Upper lobe of left lung (tissue), 4 donors: Measurements from ENCODE around the gene MKI67.

Experiments
- EP300 ChIP-seq, 4 donors: sonication (generic); formaldehyde crosslinking; IDR thresholded peaks; one replicate each; pipeline ENCODE4 v1.5.1; 2017; ENCODE audit warnings: antibody characterized with exemption in 4 of 4, control low read depth in 2 of 4
- TF ChIP-seq, protein P1 (sequence below), 6 experiments: fragments of 450-650 bp in 4 of 6; fragments of 200-600 bp in 2 of 6; sonication (generic) in 2 of 6; IDR thresholded peaks; one replicate each; pipeline ENCODE4 v1.5.1; 2016 to 2019; ENCODE audit warnings: antibody characterized with exemption in 6 of 6

DNA sequence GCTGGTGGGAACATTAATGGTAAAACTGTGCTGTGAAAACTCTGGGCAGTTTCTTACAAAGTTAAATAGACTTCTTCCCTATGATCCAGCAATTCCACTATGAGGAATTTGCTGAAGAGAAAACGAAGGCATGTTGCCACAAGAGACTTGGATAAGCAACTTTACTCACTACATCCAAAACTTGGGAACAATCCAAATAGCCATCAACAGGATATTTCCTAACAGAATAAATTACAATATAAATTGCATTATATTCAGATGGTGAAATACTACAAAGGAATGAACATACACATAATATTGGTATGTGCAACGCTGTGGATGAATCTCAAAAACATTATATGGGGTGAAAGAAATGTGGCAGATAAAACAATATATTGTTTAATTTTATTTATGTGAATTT is 21.4 kb upstream of the MKI67 start:
- TF ChIP-seq, protein P1, sequence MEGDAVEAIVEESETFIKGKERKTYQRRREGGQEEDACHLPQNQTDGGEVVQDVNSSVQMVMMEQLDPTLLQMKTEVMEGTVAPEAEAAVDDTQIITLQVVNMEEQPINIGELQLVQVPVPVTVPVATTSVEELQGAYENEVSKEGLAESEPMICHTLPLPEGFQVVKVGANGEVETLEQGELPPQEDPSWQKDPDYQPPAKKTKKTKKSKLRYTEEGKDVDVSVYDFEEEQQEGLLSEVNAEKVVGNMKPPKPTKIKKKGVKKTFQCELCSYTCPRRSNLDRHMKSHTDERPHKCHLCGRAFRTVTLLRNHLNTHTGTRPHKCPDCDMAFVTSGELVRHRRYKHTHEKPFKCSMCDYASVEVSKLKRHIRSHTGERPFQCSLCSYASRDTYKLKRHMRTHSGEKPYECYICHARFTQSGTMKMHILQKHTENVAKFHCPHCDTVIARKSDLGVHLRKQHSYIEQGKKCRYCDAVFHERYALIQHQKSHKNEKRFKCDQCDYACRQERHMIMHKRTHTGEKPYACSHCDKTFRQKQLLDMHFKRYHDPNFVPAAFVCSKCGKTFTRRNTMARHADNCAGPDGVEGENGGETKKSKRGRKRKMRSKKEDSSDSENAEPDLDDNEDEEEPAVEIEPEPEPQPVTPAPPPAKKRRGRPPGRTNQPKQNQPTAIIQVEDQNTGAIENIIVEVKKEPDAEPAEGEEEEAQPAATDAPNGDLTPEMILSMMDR (IDR thresholded peaks at IDR 0.05), result no peak
- TF ChIP-seq EP300 (IDR thresholded peaks at IDR 0.05), result no peak
